ENCODE data around the gene DTX2.
A peak's percentile ranks its signal among the peaks of the same experiment; 100 is the strongest.
"Not testable (repeated sequence)": the region's sequence is repeated elsewhere in the genome, so short reads cannot be mapped to it uniquely, and the experiment has no call there.

DTX2 gene

GRCh38 chr7:76461464-76462101 lies at the start of gene DTX2:
Gene DTX2 (plus strand): TSS chr7:76461709. CDS start chr7:76480510, 18,801 bp downstream.
- not testable (repeated sequence) for DNase-seq

- no peak for DNase-seq
Measured at GRCh38 chr7:76412249-76412648, 49.3 kb upstream of the DTX2 start.

- DNase-seq = not testable (repeated sequence)
Measured at GRCh38 chr7:76417654-76418310, 43.7 kb upstream of the DTX2 start.

- DNase-seq = not testable (repeated sequence)
Measured at GRCh38 chr7:76421097-76421496, 40.4 kb upstream of the DTX2 start.

GRCh38 chr7:76423666-76424412 lies 37.7 kb upstream of the DTX2 start:
- no peak for DNase-seq

GRCh38 chr7:76424413-76425111 lies 36.9 kb upstream of the DTX2 start, which contains the start of gene ZP3:
Gene ZP3 (plus strand): TSS chr7:76424950. CDS start chr7:76424965, 15 bp downstream.
- no peak for DNase-seq

- no peak for DNase-seq
Measured at GRCh38 chr7:76425156-76425555, 36.4 kb upstream of the DTX2 start.

- not testable (repeated sequence) for DNase-seq
Measured at GRCh38 chr7:76425558-76425957, 36.0 kb upstream of the DTX2 start.

- DNase-seq = no peak
Measured at GRCh38 chr7:76426246-76426645, 35.3 kb upstream of the DTX2 start.

- no peak for DNase-seq
Measured at GRCh38 chr7:76427635-76428034, 33.9 kb upstream of the DTX2 start.

- no peak for DNase-seq
Measured at GRCh38 chr7:76428149-76428823, 33.2 kb upstream of the DTX2 start.

- no peak for DNase-seq
Measured at GRCh38 chr7:76428868-76429805, 32.4 kb upstream of the DTX2 start.

GRCh38 chr7:76430211-76430610 lies 31.3 kb upstream of the DTX2 start:
- DNase-seq = no peak

GRCh38 chr7:76430836-76431235 lies 30.7 kb upstream of the DTX2 start:
- no peak for DNase-seq

- DNase-seq = peak; percentile 29
Measured at GRCh38 chr7:76437873-76438272, 23.6 kb upstream of the DTX2 start.

- not testable (repeated sequence) for DNase-seq
Measured at GRCh38 chr7:76439120-76439888, 22.2 kb upstream of the DTX2 start.

- not testable (repeated sequence) for DNase-seq
Measured at GRCh38 chr7:76440404-76440803, 21.1 kb upstream of the DTX2 start.

GRCh38 chr7:76441792-76442191 lies 19.7 kb upstream of the DTX2 start:
- not testable (repeated sequence) for DNase-seq

GRCh38 chr7:76442664-76443446 lies 18.7 kb upstream of the DTX2 start:
- not testable (repeated sequence) for DNase-seq

- not testable (repeated sequence) for DNase-seq
Measured at GRCh38 chr7:76443846-76444245, 17.7 kb upstream of the DTX2 start.

Measured in GOT3 (cell line).